ENCODE measurements around the gene SLAMF1.
"Not testable (repeated sequence)": the region's sequence is repeated elsewhere in the genome, so short reads cannot be mapped to it uniquely, and the experiment has no call there.

SLAMF1 gene

DNA sequence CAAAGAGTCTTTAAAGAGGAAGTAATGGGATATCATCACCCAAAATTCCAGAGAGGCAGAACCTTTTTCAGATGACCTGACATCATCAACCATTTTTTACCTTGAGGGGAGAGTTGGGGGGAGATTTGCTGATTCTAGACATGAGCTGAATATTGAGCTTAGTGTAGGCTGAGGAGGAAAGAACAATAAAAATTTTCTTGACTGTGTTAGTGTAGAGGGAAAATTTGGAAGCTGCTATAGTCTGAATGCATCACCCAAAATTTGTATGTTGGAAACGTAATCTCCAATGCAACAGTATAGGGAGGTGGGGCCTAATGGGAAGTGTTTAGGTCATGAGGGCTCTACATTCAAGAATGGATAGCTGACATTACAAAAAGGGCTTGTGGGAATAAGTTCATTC is 49.8 kb downstream of the SLAMF1 start:
- DNase-seq (ENCODE audit: low read depth) = no peak

DNA sequence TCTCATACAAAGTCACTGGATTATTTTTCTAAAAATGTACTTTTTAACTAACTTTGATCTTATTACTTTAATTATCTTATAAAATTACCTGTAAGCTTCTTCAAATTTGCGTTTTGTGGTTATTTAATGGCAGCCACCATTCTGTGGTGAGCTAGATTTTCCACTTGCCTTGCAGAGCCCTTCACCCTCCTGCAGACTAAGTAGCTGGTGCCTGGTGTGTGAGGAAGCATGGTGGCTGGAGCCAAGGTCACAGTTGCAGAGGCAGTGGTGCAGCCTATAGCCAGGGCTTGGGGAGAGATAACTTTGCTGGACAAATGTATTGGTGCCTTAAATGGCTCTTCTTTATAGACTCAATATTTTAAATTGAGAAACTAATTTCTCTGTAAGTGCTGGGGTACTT is 56.4 kb downstream of the SLAMF1 start:
- no peak for DNase-seq (ENCODE audit: low read depth)

DNA sequence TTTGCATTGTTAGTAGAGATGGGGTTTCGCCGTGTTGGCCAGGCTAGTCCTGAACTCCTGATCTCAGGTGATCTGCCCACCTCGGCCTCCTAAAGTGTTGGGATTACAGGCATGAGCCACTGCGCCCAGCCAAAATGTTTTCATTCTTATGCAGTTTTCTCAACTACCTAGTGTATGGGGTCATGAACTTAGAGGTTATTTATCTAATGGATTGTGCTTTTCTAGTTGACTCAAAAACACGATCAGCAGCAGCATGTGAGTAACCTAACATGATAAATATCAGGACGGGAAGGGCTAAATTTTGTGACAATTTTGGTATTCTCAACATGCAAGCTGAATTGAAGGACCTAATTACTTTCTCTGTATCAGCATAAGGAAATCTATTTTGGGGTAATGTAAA is 58.4 kb downstream of the SLAMF1 start:
- no peak for DNase-seq (ENCODE audit: low read depth)

DNA sequence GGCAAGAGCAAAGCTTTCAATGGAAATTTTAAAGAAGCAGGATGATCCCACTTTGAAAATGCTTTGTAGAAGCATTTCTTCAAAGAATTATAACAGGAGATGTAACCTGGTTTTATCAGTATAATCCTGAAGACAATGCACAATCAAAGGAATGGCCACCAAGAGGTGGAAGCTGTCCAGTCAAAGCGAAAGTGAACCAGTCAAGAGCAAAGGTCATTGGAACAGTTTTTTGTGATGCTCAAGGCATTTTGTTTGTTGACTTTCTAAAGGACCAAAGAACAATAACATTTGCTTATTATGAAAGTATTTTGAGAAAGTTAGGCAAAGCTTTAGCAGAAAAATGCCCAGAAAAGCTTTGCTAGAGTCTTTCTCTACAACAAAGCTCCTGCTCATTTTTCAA is 62.1 kb downstream of the SLAMF1 start:
- no peak for DNase-seq (ENCODE audit: low read depth)

DNA sequence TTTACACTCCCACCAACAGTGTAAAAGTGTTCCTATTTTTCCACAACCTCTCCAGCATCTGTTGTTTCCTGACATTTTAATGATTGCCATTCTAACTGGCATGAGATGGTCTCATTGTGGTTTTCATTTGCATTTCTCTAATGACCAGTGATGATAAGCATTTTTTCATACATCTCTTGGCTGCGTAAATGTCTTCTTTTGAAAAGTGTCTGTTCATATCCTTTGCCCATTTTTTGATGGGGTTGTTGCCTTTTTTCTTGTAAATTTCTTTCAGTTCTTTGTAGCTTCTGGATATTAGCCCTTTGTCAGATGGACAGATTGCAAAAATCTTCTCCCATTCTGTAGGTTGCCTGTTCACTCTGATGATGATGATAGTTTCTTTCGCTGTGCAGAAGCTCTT is 63.9 kb downstream of the SLAMF1 start:
- DNase-seq (ENCODE audit: low read depth) = not testable (repeated sequence)

DNA sequence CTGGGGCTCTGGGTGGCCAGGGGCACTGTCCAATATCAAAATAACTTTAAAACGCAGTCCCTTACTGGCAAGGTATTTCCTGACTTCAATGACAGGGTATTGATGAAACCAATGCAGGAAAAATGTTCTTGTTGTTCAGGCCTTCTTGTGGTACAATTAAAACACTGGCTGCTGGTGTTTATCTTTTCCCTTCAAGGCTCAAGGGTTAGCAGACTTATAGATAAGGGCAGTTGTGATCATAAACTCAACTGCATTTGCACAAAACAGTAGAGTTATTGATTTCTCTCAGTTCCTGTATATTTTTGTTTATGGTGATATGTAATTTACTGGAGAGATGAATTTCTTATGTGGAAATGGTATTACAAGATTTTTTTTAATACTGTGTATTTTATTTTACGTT is 64.9 kb downstream of the SLAMF1 start:
- no peak for DNase-seq (ENCODE audit: low read depth)

DNA sequence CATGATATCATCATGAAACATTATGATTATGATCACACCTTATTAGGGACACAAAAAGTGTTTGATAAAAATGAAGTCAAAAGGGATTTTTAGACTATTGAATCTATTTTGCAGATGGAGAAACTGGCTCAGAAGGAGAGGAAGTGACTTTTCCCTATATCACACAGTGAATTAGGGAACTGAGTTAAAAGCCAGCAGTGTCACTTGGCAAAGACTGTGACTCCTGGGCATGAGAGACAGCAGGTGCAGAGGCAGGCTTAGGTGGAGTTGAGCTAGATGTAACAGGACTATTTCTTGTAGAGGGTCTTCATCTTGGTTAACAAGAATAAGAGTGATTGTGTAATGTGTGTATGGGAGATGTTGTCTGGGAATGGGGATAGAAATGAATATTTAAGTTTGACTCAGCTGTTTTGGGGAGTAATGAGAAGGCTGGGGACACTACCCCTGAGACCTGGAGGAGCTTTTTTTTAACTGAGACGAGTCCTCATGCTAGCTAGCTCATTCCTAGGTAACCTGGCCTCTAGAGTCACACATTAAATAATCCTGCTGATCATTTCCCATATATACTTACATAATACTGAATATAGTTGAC is 66.5 kb downstream of the SLAMF1 start:
- no peak for DNase-seq (ENCODE audit: low read depth)

DNA sequence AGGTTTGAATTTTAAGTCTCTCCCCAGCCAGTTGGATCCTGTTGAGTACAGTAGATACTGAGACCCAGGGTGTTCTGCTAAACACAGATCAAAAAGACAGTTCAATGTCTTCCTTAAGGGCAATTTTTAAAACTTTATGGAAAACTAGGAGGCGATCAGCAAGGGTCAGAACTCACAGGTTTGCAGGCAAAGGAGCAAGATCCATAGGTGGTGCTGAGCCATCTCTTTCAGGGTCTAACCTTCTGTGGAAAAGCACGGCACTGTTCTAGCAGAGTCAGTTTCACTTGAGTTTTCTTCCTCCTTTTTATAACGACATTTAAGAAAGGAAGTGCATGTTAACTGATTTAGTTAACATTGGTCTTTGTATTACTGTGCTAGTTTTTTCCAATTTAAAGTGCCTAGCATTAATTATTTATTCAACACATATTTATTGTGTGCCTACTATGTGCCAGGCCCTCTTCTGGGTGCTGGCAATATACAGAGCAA is 67.6 kb downstream of the SLAMF1 start, which contains the start of gene CD84:
Gene CD84, minus strand, starts transcription at position 281 of the 486 bp plus-strand sequence. Its CDS starts 59 bp downstream, at position 222.
- no peak for DNase-seq (ENCODE audit: low read depth)

DNA sequence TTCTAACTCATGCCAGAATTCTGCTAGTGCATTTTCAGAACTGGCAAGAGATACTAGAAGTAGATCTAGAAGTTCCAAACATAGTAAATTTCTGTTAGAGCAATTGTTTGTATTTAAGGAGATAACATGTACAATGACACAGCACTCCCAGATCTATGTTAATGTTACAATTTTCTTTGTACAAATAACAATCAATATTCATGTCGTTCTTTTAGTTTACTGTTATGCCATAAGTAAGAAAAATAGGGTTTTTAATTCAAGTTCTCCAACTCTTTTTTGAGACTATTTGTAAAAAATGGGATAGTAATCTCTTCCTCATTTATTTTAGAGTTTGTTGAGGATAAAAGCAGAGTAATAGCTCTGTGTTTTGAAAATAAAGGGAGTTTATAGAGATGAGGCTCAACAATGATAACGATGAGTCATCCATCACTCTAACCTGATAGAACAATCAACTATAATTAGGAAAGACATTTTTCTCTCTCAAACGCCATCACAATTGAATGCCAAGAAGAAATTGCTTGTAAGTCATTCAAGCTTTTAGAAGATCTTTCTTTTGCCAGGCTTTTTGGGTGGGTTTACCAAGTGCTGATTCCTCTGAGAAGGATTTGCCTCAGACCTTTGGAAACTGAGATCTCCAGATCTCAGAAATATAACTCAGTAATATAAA is 68.2 kb downstream of the SLAMF1 start:
- no peak for DNase-seq (ENCODE audit: low read depth)

DNA sequence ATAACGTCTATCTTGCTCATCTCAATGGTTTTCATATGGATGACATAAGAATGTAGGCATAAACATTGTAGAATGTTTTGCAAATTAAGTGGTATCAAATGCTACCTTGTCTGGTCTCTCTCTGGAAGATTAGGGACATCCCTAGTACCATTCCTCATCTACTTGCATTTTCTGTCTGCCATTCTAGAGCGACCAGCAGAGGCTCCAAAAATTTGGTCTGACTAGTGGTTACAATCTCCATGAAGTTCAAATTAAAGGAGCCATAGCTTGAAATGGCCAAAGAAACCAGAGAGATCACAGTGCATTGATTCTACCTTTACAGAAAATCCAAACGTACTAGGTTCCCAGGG is 68.7 kb downstream of the SLAMF1 start:
- DNase-seq (ENCODE audit: low read depth) = no peak

DNA sequence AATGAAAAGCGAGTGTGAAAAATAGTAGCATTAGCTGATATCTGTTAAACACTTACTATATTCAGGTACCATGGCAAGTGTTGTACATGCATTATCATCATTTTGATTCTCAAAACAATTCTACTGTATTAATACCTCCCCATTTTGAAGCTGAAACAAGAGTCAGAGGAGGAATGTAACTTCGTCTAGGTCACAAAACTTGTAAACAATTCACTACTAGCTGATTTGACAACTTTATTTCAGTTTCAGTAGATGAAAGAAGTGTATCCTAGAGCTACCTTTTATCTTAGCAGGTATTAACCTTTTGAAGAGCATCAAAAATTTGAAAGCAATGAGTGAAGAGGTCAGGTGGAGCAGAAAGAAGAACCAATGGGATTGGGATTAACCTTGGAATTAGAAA is 69.2 kb downstream of the SLAMF1 start:
- DNase-seq (ENCODE audit: low read depth) = no peak

DNA sequence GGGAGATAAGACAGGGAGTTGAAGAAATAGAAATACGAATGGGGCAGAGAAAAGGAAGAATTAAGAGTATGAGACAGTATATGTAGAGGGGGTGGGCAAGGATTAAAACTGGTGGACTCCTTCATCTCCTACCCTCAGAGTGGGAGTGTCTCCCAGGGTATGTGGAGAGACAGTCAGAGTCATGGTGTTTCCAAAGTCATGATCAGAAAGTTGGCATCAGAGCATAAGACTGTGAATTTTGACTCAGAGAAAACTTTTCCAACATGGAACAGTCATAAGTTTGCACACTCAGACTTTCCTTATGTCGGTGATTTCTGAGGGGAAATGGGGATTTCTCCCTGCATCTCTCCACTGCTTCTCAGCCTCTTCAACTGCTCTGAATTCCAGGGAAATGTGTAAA is 70.0 kb downstream of the SLAMF1 start:
- no peak for DNase-seq (ENCODE audit: low read depth)

DNA sequence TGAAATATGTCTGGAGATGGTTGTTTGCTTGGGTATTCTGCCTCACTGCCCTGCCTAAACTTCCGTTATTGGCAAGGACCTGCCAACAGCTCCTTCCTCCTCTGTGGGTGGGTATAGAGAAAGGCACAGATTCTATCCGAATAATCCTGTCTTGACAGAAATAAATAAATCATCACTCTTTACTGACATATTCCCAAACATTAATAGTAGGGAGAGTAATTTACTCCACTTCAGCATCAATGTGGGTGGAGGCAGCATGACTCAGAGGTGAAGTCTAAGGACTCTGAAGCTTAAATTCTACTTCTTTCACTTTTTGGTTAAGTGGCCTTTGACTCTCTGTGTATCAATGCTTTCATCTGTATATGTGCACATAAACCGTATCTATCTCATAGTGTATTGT is 70.5 kb downstream of the SLAMF1 start:
- DNase-seq (ENCODE audit: low read depth) = no peak

DNA sequence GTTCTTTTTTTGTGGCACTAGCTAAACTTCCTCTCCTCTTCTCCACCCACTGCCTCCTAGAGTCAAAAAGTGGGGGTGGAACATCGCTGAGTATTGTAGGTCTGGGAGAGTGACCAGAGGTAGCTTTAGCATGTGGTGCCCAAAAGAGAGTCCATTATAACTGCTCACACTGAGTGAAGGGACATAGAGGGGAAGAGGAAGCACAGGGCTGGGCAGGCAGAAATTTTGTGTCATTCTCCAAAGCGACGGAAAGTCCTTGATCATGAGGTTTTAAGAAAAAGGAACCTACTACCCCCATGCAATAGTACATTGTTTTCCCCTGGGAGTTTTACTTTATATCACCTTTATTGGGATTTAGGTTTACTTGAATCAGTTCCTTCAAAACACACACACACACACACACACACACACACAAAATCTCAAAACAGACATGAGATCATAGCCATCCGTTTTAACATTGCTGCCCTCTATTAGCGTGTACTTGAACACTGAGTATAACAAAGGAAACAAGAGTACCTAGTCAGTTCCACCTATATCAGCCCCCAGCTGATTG is 71.7 kb downstream of the SLAMF1 start:
- no peak for DNase-seq (ENCODE audit: low read depth)

DNA sequence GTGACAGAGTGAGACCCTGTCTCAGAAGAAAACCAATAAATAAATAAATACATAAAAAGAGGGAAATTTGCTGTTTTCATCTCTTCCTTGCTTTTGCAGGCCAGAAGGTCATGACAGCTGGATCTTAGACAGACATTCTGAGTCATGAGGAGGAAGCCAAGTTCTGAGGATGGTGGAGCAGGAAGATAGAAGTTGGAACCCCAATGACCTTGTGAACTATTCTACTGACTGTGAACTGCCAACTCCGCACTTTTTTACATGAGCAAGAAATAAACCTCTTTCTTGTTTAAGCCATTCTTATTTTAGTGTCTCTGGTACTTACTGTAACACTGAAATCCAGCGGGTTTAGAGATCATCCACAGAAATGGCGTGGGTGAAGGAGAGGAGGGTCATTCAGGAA is 76.0 kb downstream of the SLAMF1 start:
- DNase-seq (ENCODE audit: low read depth) = no peak

DNA sequence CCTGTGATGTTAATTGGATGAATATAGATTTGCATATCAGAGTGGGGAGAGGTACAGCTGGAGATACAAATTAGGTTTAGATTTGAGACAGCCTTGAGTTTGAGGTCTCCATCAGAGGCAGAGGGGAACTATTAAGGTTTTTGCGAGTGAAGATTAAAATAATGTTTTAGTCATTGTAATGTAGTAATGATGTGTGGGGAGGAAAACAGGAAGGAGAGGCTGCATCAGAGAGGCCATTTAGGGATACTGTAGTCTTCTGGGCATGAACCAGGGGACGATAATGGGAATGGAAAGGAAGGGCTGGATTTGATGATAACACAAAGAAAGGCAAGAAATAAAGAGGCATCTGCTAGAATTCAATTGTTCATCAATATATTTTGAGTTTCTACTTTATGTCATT is 77.0 kb downstream of the SLAMF1 start:
- no peak for DNase-seq (ENCODE audit: low read depth)

DNA sequence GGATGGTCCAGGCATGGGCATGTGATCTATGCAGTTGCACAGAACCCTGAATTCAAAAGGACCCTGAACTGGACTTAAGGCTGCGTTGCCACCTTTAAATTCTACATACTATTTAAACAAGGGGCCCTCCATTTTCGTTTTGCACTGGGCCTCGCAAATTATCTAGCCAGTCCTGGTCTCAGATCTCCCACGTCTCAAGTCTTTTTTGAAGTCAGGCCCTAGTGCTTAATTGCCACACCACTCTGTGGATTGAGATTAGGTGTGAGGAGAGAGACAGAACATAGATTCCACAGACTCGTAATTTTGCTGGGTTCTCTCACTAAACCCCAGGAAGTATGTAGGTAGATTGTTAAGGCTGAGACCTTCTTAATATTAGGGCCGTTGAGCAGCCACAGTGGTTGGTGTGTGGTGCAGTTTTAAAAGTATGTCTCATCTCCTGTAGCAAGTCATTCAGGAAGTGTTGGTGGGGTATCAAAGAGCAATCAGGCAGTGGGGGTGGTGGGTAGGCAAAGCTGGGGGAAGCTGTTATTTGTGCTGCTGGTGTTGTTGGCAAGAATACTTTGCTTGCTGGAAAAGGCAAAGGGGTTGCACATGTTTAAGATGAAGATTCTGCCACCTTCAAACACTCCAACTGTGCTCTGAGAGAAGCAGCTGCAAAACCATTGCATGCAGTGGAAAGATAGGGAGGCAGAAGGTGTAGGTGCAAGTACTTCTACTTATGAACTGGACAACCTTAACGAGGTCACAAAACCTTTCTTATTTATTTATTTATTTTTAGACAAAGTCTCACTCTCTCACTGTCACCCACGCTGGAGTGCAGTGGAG is 78.8 kb downstream of the SLAMF1 start:
- peak; percentile 27 for DNase-seq (ENCODE audit: low read depth)

DNA sequence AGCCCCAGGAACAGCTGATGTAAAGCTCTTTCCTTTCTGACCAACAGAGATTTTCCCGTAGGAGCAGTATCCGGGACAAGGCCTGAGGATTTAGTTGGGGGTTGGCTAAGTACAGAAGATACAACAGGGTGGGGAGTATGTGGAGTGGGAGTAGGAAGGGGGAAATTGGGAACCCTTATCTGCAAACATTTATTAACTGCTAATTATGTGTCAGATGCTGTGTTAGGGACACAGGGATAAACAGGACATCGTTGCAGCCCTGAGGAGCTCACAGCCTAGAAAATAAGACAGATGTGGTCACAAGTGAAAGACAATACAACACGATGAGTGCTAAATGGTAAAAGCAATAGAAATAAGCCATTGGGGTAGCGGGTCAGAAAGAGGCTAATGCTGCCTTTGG is 79.5 kb downstream of the SLAMF1 start:
- no peak for DNase-seq (ENCODE audit: low read depth)

DNA sequence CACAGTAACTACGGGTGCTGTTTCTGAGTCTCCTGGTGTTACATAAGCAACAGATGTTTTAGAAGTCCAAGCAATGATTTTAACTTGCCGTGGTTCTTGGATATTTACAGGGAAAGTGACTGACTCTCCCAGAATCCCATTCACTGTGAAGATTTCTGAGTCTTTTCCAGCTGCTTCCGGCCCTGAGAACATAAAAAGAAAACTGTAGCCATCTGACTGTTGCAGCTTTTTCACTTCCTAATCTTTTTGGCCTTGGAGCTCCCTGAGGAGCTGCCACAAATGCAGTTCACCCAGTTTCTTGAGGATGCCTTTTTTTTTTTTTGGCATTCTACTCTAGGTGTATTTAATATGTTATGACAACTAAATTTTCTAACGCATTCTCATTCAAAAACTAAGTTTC is 81.3 kb downstream of the SLAMF1 start:
- DNase-seq (ENCODE audit: low read depth) = no peak

DNA sequence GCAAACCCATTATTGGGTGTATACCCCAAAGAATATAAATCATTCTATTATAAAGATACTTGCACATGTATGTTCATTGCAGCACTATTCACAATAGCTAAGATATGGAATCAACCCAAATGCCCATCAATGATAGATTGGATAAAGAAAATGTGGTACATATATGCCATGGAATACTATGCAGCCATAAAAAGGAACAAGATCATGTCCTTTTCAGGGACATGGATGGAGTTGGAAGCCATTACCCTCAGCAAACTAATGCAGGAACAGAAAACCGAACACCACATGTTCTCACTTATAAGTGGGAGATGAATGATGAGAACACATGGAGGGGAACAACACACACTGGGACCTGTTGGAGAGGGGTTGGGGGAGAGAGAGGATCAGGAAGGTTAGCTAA is 83.6 kb downstream of the SLAMF1 start:
- DNase-seq (ENCODE audit: low read depth) = not testable (repeated sequence)

DNA sequence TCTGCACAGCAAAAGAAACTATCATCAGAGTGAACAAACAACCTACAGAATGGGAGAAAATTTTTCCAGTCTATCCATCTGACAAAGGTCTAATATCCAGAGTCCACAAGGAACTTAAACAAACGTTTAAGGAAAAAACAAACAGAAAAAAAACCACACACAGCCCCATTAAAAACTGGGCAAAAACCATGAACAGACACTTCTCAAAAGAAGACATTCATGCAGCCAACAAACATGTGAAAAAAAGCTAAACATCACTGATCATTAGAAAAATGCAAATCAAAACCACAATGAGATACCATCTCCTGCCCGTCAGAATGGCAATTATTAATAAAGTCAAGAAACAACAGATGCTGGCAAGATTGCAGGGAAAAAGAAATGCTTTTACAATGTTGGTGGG is 84.1 kb downstream of the SLAMF1 start:
- DNase-seq (ENCODE audit: low read depth) = not testable (repeated sequence)

DNA sequence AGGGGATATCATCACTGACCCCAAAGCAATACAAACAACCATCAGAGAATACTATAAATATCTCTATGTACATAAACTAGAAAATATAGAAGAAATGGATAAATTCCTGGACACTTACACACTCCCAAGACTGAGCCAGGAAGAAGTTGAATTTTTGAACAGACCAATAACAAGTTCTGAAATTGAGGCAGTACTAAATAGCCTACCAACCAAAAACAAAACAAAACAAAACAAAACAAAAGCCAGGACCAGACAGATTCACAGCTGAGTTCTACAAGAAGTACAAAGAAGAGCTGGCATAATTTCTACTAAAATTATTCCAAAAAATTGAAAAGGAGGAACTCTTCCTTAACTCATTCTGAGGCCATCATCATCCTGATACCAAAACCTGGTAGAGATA is 86.0 kb downstream of the SLAMF1 start:
- no peak for DNase-seq (ENCODE audit: low read depth)
